Activated CD8-positive, alpha-beta T cell treated with anti-CD3 and anti-CD28 coated beads for 36 hours (primary cell): Measurements from ENCODE around the gene NR1I3. TPM values are rescaled to one million over a fixed set of nuclear protein-coding genes. Genes with fewer than 3 reads are reported as not detected.

Experiments used
- ATAC-seq: fragments of 200-7000 bp; cut with Tn5 transposase; one replicate; pipeline ENCODE4 v1.10.0; 2021; ENCODE audit warnings: mild to moderate bottlenecking, moderate library complexity
- CTCF ChIA-PET: fragments of 350-600 bp; sonication (Branson Sonifier 250); formaldehyde crosslinking; loops from one replicate; lab custom pipeline; 2021; ENCODE audit warnings: antibody characterized with exemption; lab: Charles Lee
- POLR2A ChIA-PET: fragments of 350-600 bp; sonication (Branson Sonifier 250); formaldehyde crosslinking; loops from one replicate; lab custom pipeline; 2021; ENCODE audit warnings: antibody characterized with exemption; lab: Charles Lee
- DNase-seq: peaks from one replicate; pipeline ENCODE4 v3.0.0-alpha.2; 2020
- H3K27ac Mint-ChIP-seq: one replicate; pipeline ENCODE4 v1.8.0; 2021; ENCODE audit warnings: mild to moderate bottlenecking, mixed read lengths
- H3K27me3 Mint-ChIP-seq: one replicate; pipeline ENCODE4 v1.8.0; 2021; ENCODE audit warnings: mixed read lengths
- H3K36me3 Mint-ChIP-seq: one replicate; pipeline ENCODE4 v1.8.0; 2021; ENCODE audit warnings: low read depth, mixed read lengths
- H3K4me1 Mint-ChIP-seq: one replicate; pipeline ENCODE4 v1.8.0; 2021; ENCODE audit warnings: low read depth, mixed read lengths
- H3K4me3 Mint-ChIP-seq: one replicate; pipeline ENCODE4 v1.8.0; 2021; ENCODE audit warnings: mild to moderate bottlenecking, moderate library complexity, mixed read lengths
- H3K9me3 Mint-ChIP-seq: one replicate; pipeline ENCODE4 v1.8.0; 2021; ENCODE audit warnings: mixed read lengths
- CTCF ChIP-seq: fragments of 200-600 bp; IDR thresholded peaks from one replicate; pipeline ENCODE4 v1.8.0; 2022; ENCODE audit warnings: antibody characterized with exemption, mild to moderate bottlenecking
- intact Hi-C: fragments of 100-400 bp; cut with micrococcal nuclease; formaldehyde crosslinking; loops from one replicate; pipeline ENCODE4 v1.10.0; 2022
- total RNA-seq, 2 experiments: library from RNA; stranded (reverse); gene quantifications; one replicate each; pipeline ENCODE4 v1.2.3, GENCODE V29; 2021

NR1I3 gene
- total RNA-seq, 2 experiments from 2014 or later: not detected

- no peaks in the 10 kb centered on the region for H3K27me3 Mint-ChIP-seq
- no peaks in the 10 kb centered on the region for H3K4me1 Mint-ChIP-seq
- ChIA-PET CTCF (interaction anchor here (1.1 to 1.9 kb wide), 3 partner anchors 8 to 117 kb away, joined by 3 to 8 read pairs (median 4); partner anchors contain the start of gene PPOX), POLR2A (no interaction called here)
- no peak overlapping the region for H3K27ac Mint-ChIP-seq
- no peaks in the 10 kb centered on the region for H3K9me3 Mint-ChIP-seq
- DNase-seq (no peak), ATAC-seq (no peak)
- H3K36me3 Mint-ChIP-seq: no peaks in the 10 kb centered on the region
- no peak for TF ChIP-seq CTCF
- intact Hi-C loops: no loop called here
- no peak overlapping the region for H3K4me3 Mint-ChIP-seq
Observed at GRCh38 chr1:161282991-161283390, 45.0 kb upstream of the NR1I3 start.

GRCh38 chr1:161274874-161275273 lies 36.9 kb upstream of the NR1I3 start:
- POLR2A ChIA-PET: no interaction called here
- CTCF ChIA-PET: interaction anchor here (2.0 kb wide), 1 partner anchor 16 kb away, joined by 7 read pairs; no protein-coding TSS in a partner anchor
- intact Hi-C loops: no loop called here

GRCh38 chr1:161273402-161273801 lies 35.4 kb upstream of the NR1I3 start:
- peaks cover 6% of the 10 kb centered on the region for H3K27me3 Mint-ChIP-seq
- DNase-seq (no peak), ATAC-seq (no peak)
- no peaks in the 10 kb centered on the region for H3K9me3 Mint-ChIP-seq
- TF ChIP-seq CTCF: no peak
- H3K27ac Mint-ChIP-seq: no peak overlapping the region
- H3K36me3 Mint-ChIP-seq: no peaks in the 10 kb centered on the region
- ChIA-PET CTCF (interaction anchor here (0.8 to 1.0 kb wide), 2 partner anchors 15 to 109 kb away, joined by 3 read pairs; no protein-coding TSS in a partner anchor), POLR2A (no interaction called here)
- intact Hi-C loops: no loop called here
- no peaks in the 10 kb centered on the region for H3K4me1 Mint-ChIP-seq
- no peak overlapping the region for H3K4me3 Mint-ChIP-seq

More at GRCh38 chr1:161274874-161275273, 36.9 kb upstream of the NR1I3 start:
- TF ChIP-seq CTCF: no peak
- H3K4me3 Mint-ChIP-seq: no peak overlapping the region
- DNase-seq (no peak), ATAC-seq (no peak)
- H3K36me3 Mint-ChIP-seq: no peaks in the 10 kb centered on the region
- H3K4me1 Mint-ChIP-seq: no peaks in the 10 kb centered on the region
- no peaks in the 10 kb centered on the region for H3K9me3 Mint-ChIP-seq
- H3K27me3 Mint-ChIP-seq: peaks cover 6% of the 10 kb centered on the region
- H3K27ac Mint-ChIP-seq: no peak overlapping the region

- ChIA-PET POLR2A (no interaction called here), CTCF (no interaction called here)
- no peaks in the 10 kb centered on the region for H3K4me1 Mint-ChIP-seq
- H3K27me3 Mint-ChIP-seq: peaks cover 10% of the 10 kb centered on the region
- no peak for TF ChIP-seq CTCF
- H3K36me3 Mint-ChIP-seq: no peaks in the 10 kb centered on the region
- DNase-seq (no peak), ATAC-seq (no peak)
- no peak overlapping the region for H3K27ac Mint-ChIP-seq
- intact Hi-C loops: no loop called here
- no peaks in the 10 kb centered on the region for H3K9me3 Mint-ChIP-seq
- no peak overlapping the region for H3K4me3 Mint-ChIP-seq
Observed at GRCh38 chr1:161267321-161267720, 29.3 kb upstream of the NR1I3 start.

GRCh38 chr1:161266836-161267235 lies 28.8 kb upstream of the NR1I3 start:
- H3K4me3 Mint-ChIP-seq: no peak overlapping the region
- CTCF ChIA-PET: interaction anchor here (1.3 to 1.7 kb wide), 2 partner anchors 24 to 115 kb away, joined by 3 to 7 read pairs; no protein-coding TSS in a partner anchor

More at GRCh38 chr1:161266836-161267235, 28.8 kb upstream of the NR1I3 start:
- no peak for TF ChIP-seq CTCF
- no peak for ATAC-seq
- H3K27ac Mint-ChIP-seq: no peak overlapping the region
- no peak for DNase-seq
- POLR2A ChIA-PET: no interaction called here
- H3K4me1 Mint-ChIP-seq: no peaks in the 10 kb centered on the region
- no peaks in the 10 kb centered on the region for H3K9me3 Mint-ChIP-seq
- peaks cover 10% of the 10 kb centered on the region for H3K27me3 Mint-ChIP-seq
- intact Hi-C loops: no loop called here
- no peaks in the 10 kb centered on the region for H3K36me3 Mint-ChIP-seq
